ENCODE measurements around the gene RFTN2.
"Not testable (repeated sequence)": the region's sequence is repeated elsewhere in the genome, so short reads cannot be mapped to it uniquely, and the experiment has no call there.

The RFTN2 gene

GRCh38 chr2:197673606-197674005, 1.8 kb downstream of the RFTN2 start:
- DNase-seq = no peak

GRCh38 chr2:197673106-197673505, 2.3 kb downstream of the RFTN2 start:
- no peak for DNase-seq

GRCh38 chr2:197672371-197672893, 3.0 kb downstream of the RFTN2 start:
- DNase-seq = no peak

GRCh38 chr2:197669077-197669476, 6.3 kb downstream of the RFTN2 start:
- no peak for DNase-seq

GRCh38 chr2:197668296-197668695, 7.1 kb downstream of the RFTN2 start:
- DNase-seq = no peak

- DNase-seq = no peak
These were observed 9.1 kb downstream of the RFTN2 start for GRCh38 chr2:197666277-197666676.

- DNase-seq = no peak
These were observed 13.8 kb downstream of the RFTN2 start for GRCh38 chr2:197661626-197662025.

- no peak for DNase-seq
These were observed 17.8 kb downstream of the RFTN2 start for GRCh38 chr2:197657562-197657961.

GRCh38 chr2:197647961-197648690, 27.3 kb downstream of the RFTN2 start:
- no peak for DNase-seq

GRCh38 chr2:197641666-197642065, 33.7 kb downstream of the RFTN2 start:
- DNase-seq = no peak

- DNase-seq = not testable (repeated sequence)
These were observed 34.7 kb downstream of the RFTN2 start for GRCh38 chr2:197640571-197641122.

- no peak for DNase-seq
These were observed 42.2 kb downstream of the RFTN2 start for GRCh38 chr2:197633109-197633657.

- DNase-seq = no peak
These were observed 47.3 kb downstream of the RFTN2 start for GRCh38 chr2:197628043-197628500.

GRCh38 chr2:197626965-197627625, 48.3 kb downstream of the RFTN2 start:
- no peak for DNase-seq

- DNase-seq = no peak
These were observed 55.3 kb downstream of the RFTN2 start for GRCh38 chr2:197620133-197620532.

GRCh38 chr2:197615016-197615652, 60.3 kb downstream of the RFTN2 start:
- no peak for DNase-seq

- DNase-seq = no peak
These were observed 60.9 kb downstream of the RFTN2 start for GRCh38 chr2:197614532-197614931.

- DNase-seq = no peak
These were observed 61.8 kb downstream of the RFTN2 start for GRCh38 chr2:197613509-197613987.

GRCh38 chr2:197606180-197606579, 69.2 kb downstream of the RFTN2 start:
- no peak for DNase-seq

- DNase-seq = no peak
These were observed 71.1 kb downstream of the RFTN2 start for GRCh38 chr2:197604117-197604860.

- DNase-seq = no peak
These were observed 73.7 kb downstream of the RFTN2 start for GRCh38 chr2:197601726-197602125.

- no peak for DNase-seq
These were observed 75.1 kb downstream of the RFTN2 start for GRCh38 chr2:197600306-197600705.
